Sigmoid colon (tissue), 4 donors: ENCODE data around the gene NLRX1.

Experiments
- EP300 ChIP-seq, 4 donors: sonication (generic); formaldehyde crosslinking; IDR thresholded peaks; one replicate each; pipeline ENCODE4 v1.6.1; 2017; ENCODE audit warnings: antibody characterized with exemption in 4 of 4
- POLR2A ChIP-seq, 2 donors: fragments of 450-650 bp; IDR thresholded peaks; one replicate each; pipeline ENCODE4 v1.6.1; 2016; ENCODE audit warnings: antibody characterized with exemption in 2 of 2, mild to moderate bottlenecking in 2 of 2, moderate library complexity in 2 of 2
- POLR2AphosphoS5 ChIP-seq, 4 donors: sonication (generic); formaldehyde crosslinking; IDR thresholded peaks; one replicate each; pipeline ENCODE4 v1.6.1; 2017; ENCODE audit warnings: antibody characterized with exemption in 4 of 4
- TF ChIP-seq, protein P1 (sequence below), 4 experiments: fragments of 450-650 bp in 3 of 4; fragments of 200-600 bp in 1 of 4; IDR thresholded peaks; one replicate each; pipeline ENCODE4 v1.5.1; 2016 to 2019; ENCODE audit warnings: antibody characterized with exemption in 4 of 4, mild to moderate bottlenecking in 3 of 4, moderate library complexity in 2 of 4

DNA sequence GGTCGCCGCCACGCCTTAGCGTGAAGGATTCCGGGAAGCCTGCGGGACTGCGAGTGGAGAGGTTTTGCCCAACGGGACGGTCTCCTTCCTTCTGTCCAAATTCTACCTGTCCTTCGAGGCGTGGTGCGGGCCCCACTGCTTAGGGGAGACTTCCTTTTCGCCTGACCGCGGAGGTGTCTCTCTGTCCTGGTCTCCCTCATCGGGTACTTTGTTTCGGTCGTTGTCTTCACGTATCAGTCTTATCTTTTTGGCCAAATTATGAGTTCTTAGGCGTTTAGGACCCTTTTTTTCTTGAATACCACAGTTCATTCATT, 46.8 kb upstream of the NLRX1 start:
- TF ChIP-seq, protein P1, sequence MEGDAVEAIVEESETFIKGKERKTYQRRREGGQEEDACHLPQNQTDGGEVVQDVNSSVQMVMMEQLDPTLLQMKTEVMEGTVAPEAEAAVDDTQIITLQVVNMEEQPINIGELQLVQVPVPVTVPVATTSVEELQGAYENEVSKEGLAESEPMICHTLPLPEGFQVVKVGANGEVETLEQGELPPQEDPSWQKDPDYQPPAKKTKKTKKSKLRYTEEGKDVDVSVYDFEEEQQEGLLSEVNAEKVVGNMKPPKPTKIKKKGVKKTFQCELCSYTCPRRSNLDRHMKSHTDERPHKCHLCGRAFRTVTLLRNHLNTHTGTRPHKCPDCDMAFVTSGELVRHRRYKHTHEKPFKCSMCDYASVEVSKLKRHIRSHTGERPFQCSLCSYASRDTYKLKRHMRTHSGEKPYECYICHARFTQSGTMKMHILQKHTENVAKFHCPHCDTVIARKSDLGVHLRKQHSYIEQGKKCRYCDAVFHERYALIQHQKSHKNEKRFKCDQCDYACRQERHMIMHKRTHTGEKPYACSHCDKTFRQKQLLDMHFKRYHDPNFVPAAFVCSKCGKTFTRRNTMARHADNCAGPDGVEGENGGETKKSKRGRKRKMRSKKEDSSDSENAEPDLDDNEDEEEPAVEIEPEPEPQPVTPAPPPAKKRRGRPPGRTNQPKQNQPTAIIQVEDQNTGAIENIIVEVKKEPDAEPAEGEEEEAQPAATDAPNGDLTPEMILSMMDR (IDR thresholded peaks at IDR 0.05) = no peak
- TF ChIP-seq POLR2A (IDR thresholded peaks at IDR 0.05) (no peak), EP300 (IDR thresholded peaks at IDR 0.05) (no peak), POLR2AphosphoS5 (IDR thresholded peaks at IDR 0.05) (no peak)
